Right lobe of liver (tissue), 6 donors: Measurements from ENCODE around the gene INPP4B. TPM values are rescaled to one million over a fixed set of nuclear protein-coding genes. Genes with fewer than 3 reads are reported as not detected.

Experiments used
- ATAC-seq, 4 donors: fragments of 200-7000 bp; cut with Tn5 transposase; one replicate each; pipeline ENCODE4 v1.9.1; 2020; ENCODE audit warnings: mild to moderate bottlenecking in 4 of 4, moderate library complexity in 4 of 4
- DNase-seq, 3 donors: peaks; one replicate each; pipeline ENCODE4 v3.0.0-alpha.2; 2020
- H3K27ac ChIP-seq, 3 donors: fragments of 200-600 bp; one replicate each; pipeline ENCODE4 v1.8.0; 2022
- H3K27me3 ChIP-seq, 2 donors: fragments of 200-600 bp; one replicate each; pipeline ENCODE4 v1.8.0; 2022
- H3K36me3 ChIP-seq, 4 donors: fragments of 200-600 bp; sonication (generic) in 1 of 4; one replicate each; pipeline versions ENCODE4 v1.5.1 to v1.8.0; 2017 to 2022; ENCODE audit warnings: control low read depth in 1 of 4
- H3K4me1 ChIP-seq, 4 donors: fragments of 200-600 bp; sonication (generic) in 1 of 4; one replicate each; pipeline versions ENCODE4 v1.5.1 to v1.8.0; 2017 to 2022; ENCODE audit warnings: control low read depth in 1 of 4
- H3K4me3 ChIP-seq, 3 donors: fragments of 200-600 bp; one replicate each; pipeline ENCODE4 v1.8.0; 2022
- H3K9me3 ChIP-seq, 4 donors: fragments of 200-600 bp; sonication (generic) in 1 of 4; one replicate each; pipeline versions ENCODE4 v1.5.1 to v1.8.0; 2017 to 2022; ENCODE audit warnings: control low read depth in 1 of 4
- POLR2A ChIP-seq: fragments of 450-650 bp; IDR thresholded peaks from one replicate; pipeline ENCODE4 v1.6.1; 2017; ENCODE audit warnings: antibody characterized with exemption, mild to moderate bottlenecking
- WGBS: methylation state at CpG from one replicate; pipeline ENCODE4 v1.1.6; 2018; ENCODE audit warnings: low coverage, low lambda C conversion rate; ENCODE audit not compliant: insufficient coverage; ENCODE audit errors: missing lambda C conversion rate; 5-methylcytosine and 5-hydroxymethylcytosine counted together
- intact Hi-C, 2 donors: fragments of 100-400 bp; cut with DNase I; formaldehyde crosslinking; loops; one replicate each; pipeline versions ENCODE4 v1.11.2 to v1.14.1; 2022
- total RNA-seq, 6 experiments: library from RNA; depleted of rRNA in 2 of 6; stranded (reverse); fragments of >200 nt in 2 of 6; fragmentation: NEBNext Ultra II Directional in 3 of 6; extraction: Animal tissue kit (Norgen Biotek cat#: 25700) in 3 of 6; gene quantifications; one replicate each; pipeline versions ENCODE4 v1.1.0 to v1.2.4, GENCODE V29; 2016 to 2023
- TF ChIP-seq, protein P1 (sequence below), 4 donors: fragments of 200-600 bp in 3 of 4; fragments of 450-650 bp in 1 of 4; IDR thresholded peaks; one replicate each; pipeline versions ENCODE4 v1.5.1 to v1.8.0; 2016 to 2022; ENCODE audit warnings: antibody characterized with exemption in 4 of 4, mild to moderate bottlenecking in 2 of 4
- donor health status: DM: no; HTN: yes; CAD: no.
- donor health status: DM: no; HTN: no; CAD: no.
- donor health status: DM: no; HTN: no; CAD: no.
- donor health status: DM: no; HTN: yes; CAD: no.
- donor health status: DM: no; HTN: yes; CAD: no.

The INPP4B gene
- total RNA-seq, 6 experiments from 2014 or later: 0.73 to 5.0 (median 1.6) TPM

DNA sequence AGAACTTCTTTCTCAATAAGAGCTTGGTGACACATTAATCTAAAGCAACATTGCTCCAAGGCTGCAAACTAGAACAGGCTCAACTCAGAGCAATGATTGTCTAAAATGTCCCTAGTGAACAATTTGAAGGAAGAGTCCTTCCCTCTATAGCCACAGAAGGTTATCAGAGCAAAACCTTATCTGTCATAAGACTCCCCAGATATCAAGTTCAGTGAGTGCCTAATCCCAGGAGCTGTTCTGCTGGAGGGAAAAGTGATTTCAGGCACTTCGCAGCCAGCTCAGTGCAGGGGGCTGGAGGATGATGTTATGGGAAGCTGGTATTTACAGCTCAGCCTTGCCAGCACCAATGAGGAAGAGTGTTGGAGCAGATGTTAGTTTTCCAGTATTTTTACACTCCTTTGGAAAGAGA is 497.5 kb downstream of the INPP4B start:
- 80% methylated on average over 1 of the region's 1 CpG for WGBS
- TF ChIP-seq, protein P1, sequence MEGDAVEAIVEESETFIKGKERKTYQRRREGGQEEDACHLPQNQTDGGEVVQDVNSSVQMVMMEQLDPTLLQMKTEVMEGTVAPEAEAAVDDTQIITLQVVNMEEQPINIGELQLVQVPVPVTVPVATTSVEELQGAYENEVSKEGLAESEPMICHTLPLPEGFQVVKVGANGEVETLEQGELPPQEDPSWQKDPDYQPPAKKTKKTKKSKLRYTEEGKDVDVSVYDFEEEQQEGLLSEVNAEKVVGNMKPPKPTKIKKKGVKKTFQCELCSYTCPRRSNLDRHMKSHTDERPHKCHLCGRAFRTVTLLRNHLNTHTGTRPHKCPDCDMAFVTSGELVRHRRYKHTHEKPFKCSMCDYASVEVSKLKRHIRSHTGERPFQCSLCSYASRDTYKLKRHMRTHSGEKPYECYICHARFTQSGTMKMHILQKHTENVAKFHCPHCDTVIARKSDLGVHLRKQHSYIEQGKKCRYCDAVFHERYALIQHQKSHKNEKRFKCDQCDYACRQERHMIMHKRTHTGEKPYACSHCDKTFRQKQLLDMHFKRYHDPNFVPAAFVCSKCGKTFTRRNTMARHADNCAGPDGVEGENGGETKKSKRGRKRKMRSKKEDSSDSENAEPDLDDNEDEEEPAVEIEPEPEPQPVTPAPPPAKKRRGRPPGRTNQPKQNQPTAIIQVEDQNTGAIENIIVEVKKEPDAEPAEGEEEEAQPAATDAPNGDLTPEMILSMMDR (IDR thresholded peaks at IDR 0.05): no peak
- TF ChIP-seq POLR2A: no peak
- no peaks in the 10 kb centered on the region for H3K4me1 ChIP-seq
- H3K36me3 ChIP-seq: no peaks in the 10 kb centered on the region
- H3K9me3 ChIP-seq: no peaks in the 10 kb centered on the region
- ATAC-seq (no peak), DNase-seq (no peak)
- no peaks in the 10 kb centered on the region for H3K27me3 ChIP-seq
- no peak overlapping the region for H3K4me3 ChIP-seq
- intact Hi-C loops: no loop called here
- no peak overlapping the region for H3K27ac ChIP-seq

DNA sequence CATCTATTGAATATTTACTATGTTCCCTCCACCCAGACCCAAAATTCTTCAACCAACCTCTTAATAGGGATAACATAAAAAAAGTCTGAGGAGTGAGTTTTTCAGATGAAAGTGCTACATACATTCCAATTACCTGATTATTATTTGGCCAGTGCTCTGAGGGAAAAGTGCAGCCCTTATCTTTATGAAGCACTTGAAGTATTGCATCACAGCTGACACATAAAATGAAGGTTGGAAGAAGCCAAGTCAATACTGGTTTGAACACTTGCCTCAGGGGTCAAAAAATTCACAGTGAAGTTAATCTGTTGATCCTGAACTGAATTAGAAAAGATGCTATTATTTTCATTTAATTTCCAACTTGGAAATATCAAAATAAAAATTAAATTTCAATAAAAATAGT is 498.9 kb downstream of the INPP4B start:
- Histone ChIP-seq H3K36me3 (no peaks in the 10 kb centered on the region), H3K4me1 (peaks cover 0 to under 1% (median 0%) of the 10 kb centered on the region in 4 donors), H3K27ac (no peak overlapping the region), H3K9me3 (no peaks in the 10 kb centered on the region), H3K27me3 (no peaks in the 10 kb centered on the region), H3K4me3 (no peak overlapping the region)
- intact Hi-C loops: no loop called here
- no peak for TF ChIP-seq POLR2A
- TF ChIP-seq, protein P1 (IDR thresholded peaks at IDR 0.05): no peak
- ATAC-seq (peak in 2 of 4 donors; percentile 38 to 61), DNase-seq (no peak)

DNA sequence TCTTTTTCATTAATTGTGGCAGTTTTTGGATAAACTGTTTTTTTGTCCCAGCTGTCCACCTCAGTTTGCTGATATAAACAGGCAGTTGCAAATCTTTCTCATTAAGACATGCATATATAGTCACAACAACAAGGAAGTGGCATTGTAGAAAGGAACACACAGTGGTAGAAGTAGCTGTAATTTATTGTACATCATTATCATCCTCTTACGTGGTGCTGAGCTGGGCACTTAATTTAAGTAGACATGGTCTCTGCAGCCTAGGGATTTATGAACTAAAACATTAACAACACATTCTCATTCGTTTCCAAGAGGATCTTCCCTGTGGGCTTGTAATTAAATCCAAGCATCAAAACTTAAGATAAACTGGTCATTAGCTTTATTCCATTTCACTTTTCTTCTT is 500.2 kb downstream of the INPP4B start:
- intact Hi-C loops: no loop called here
- Histone ChIP-seq H3K36me3 (no peaks in the 10 kb centered on the region), H3K27ac (no peak overlapping the region), H3K4me1 (peaks cover 0 to 3% (median 0%) of the 10 kb centered on the region in 4 donors), H3K9me3 (no peaks in the 10 kb centered on the region), H3K27me3 (no peaks in the 10 kb centered on the region), H3K4me3 (no peak overlapping the region)
- 33% methylated on average over 2 of the region's 2 CpGs for WGBS
- DNase-seq: no peak
- TF ChIP-seq POLR2A: no peak
- TF ChIP-seq, protein P1 (IDR thresholded peaks at IDR 0.05): no peak
- ATAC-seq: no peak

DNA sequence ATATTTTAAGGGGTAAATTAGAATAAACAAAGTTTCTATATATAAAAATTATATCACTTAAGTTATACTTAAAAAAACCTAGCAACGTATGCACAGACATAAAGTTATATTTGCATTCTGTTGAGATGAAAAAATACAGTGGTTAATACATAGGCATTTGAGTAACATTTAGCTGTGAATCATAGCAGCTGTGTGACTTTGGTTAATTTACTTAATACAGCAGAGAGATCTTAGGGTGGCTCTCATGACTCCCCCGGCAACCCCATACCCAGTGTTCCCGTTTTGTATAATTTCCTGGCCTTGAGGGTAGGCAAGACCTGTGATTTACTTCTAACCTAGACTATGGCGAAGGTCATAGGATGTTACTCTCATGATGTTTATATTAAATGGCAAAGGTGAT is 504.8 kb downstream of the INPP4B start:
- no peak overlapping the region for H3K27ac ChIP-seq
- WGBS: 87% methylated on average over 4 of the region's 4 CpGs
- ATAC-seq (no peak), DNase-seq (no peak)
- H3K4me3 ChIP-seq: no peak overlapping the region
- TF ChIP-seq, protein P1 (IDR thresholded peaks at IDR 0.05): no peak
- TF ChIP-seq POLR2A: no peak
- peaks cover 0 to 3% (median 0%) of the 10 kb centered on the region in 4 donors for H3K4me1 ChIP-seq
- no peaks in the 10 kb centered on the region for H3K36me3 ChIP-seq
- no peaks in the 10 kb centered on the region for H3K9me3 ChIP-seq
- intact Hi-C loops: no loop called here
- H3K27me3 ChIP-seq: no peaks in the 10 kb centered on the region

DNA sequence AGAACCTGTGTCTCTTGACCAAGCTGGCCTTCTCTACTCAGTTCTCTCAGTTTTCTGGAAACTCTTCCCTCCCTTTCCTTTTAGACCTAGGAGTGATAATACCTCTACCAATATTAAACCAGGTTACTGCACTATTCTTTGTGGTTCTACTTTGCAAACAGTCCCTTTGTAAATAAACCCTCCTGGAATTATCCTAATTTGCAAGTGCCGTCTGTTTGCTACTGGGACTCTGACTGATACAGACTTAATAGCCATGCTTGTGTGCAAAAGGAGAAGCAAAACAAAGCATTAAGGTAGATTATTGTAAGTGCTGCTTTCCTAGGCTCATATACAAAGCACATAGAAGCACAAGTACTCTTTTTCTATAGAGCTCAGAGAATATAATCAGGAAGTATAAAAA is 507.0 kb downstream of the INPP4B start:
- Histone ChIP-seq H3K27ac (no peak overlapping the region), H3K4me1 (peaks cover 0 to 3% (median 0%) of the 10 kb centered on the region in 4 donors), H3K27me3 (no peaks in the 10 kb centered on the region), H3K9me3 (no peaks in the 10 kb centered on the region), H3K36me3 (no peaks in the 10 kb centered on the region), H3K4me3 (no peak overlapping the region)
- DNase-seq (no peak), ATAC-seq (no peak)
- 55% methylated on average over 1 of the region's 1 CpG for WGBS
- intact Hi-C loops: no loop called here
- no peak for TF ChIP-seq POLR2A
- TF ChIP-seq, protein P1 (IDR thresholded peaks at IDR 0.05): no peak
